ENCODE results near the gene NOC4L.
"Not testable (repeated sequence)": the region's sequence is repeated elsewhere in the genome, so short reads cannot be mapped to it uniquely, and the experiment has no call there.

NOC4L gene

GRCh38 chr12:132142679-132143335, 1.4 kb upstream of the NOC4L start:
- Histone ChIP-seq H3K9me3 (ENCODE audit: control insufficient read depth in 2 of 2, low read length in 2 of 2) (no peaks in the 10 kb centered on the region), H3K27ac (ENCODE audit: low read depth in 2 of 2, low read length in 2 of 2) (no peak overlapping the region), H3K9ac (ENCODE audit: low read depth in 1 of 2, low read length in 2 of 2) (peak overlapping the region; percentile 60 to 89), H3K27me3 (ENCODE audit: control insufficient read depth in 2 of 2, insufficient read depth in 2 of 2, low read length in 2 of 2) (no peaks in the 10 kb centered on the region), H3K4me3 (ENCODE audit: low read length in 2 of 2) (peak overlapping the region; percentile 81 to 83), H3K36me3 (ENCODE audit: control insufficient read depth in 2 of 2, insufficient read depth in 2 of 2, low read length in 2 of 2) (peaks cover 33 to 34% of the 10 kb centered on the region in 2 donors), H3K4me1 (ENCODE audit: control insufficient read depth in 2 of 2, insufficient read depth in 2 of 2, low read length in 2 of 2) (peaks cover 18 to 20% of the 10 kb centered on the region in 2 donors)

- peak overlapping the region; percentile 60 to 89 for H3K9ac ChIP-seq (ENCODE audit: low read depth in 1 of 2, low read length in 2 of 2)
- no peaks in the 10 kb centered on the region for H3K27me3 ChIP-seq (ENCODE audit: control insufficient read depth in 2 of 2, insufficient read depth in 2 of 2, low read length in 2 of 2)
- peaks cover 18 to 20% of the 10 kb centered on the region in 2 donors for H3K4me1 ChIP-seq (ENCODE audit: control insufficient read depth in 2 of 2, insufficient read depth in 2 of 2, low read length in 2 of 2)
- H3K4me3 ChIP-seq (ENCODE audit: low read length in 2 of 2), result peak overlapping the region; percentile 81 to 83
- H3K36me3 ChIP-seq (ENCODE audit: control insufficient read depth in 2 of 2, insufficient read depth in 2 of 2, low read length in 2 of 2), result peaks cover 34 to 35% of the 10 kb centered on the region in 2 donors
- peak overlapping the region in 1 of 2 donors; percentile 68 for H3K27ac ChIP-seq (ENCODE audit: low read depth in 2 of 2, low read length in 2 of 2)
- H3K9me3 ChIP-seq (ENCODE audit: control insufficient read depth in 2 of 2, low read length in 2 of 2), result no peaks in the 10 kb centered on the region
Observed at GRCh38 chr12:132143336-132144071, 753 bp upstream of the NOC4L start.

- H3K4me1 ChIP-seq (ENCODE audit: control insufficient read depth in 2 of 2, insufficient read depth in 2 of 2, low read length in 2 of 2), result peaks cover 18 to 20% of the 10 kb centered on the region in 2 donors
- H3K4me3 ChIP-seq (ENCODE audit: low read length in 2 of 2), result peak overlapping the region; percentile 81 to 83
- H3K27me3 ChIP-seq (ENCODE audit: control insufficient read depth in 2 of 2, insufficient read depth in 2 of 2, low read length in 2 of 2), result no peaks in the 10 kb centered on the region
- H3K9ac ChIP-seq (ENCODE audit: low read depth in 1 of 2, low read length in 2 of 2), result peak overlapping the region; percentile 74 to 89
- H3K27ac ChIP-seq (ENCODE audit: low read depth in 2 of 2, low read length in 2 of 2), result peak overlapping the region; percentile 63 to 68
- H3K9me3 ChIP-seq (ENCODE audit: control insufficient read depth in 2 of 2, low read length in 2 of 2), result no peaks in the 10 kb centered on the region
- peaks cover 24 to 28% of the 10 kb centered on the region in 2 donors for H3K36me3 ChIP-seq (ENCODE audit: control insufficient read depth in 2 of 2, insufficient read depth in 2 of 2, low read length in 2 of 2)
Observed at GRCh38 chr12:132144810-132145168, 532 bp downstream of the NOC4L start.

- Histone ChIP-seq H3K4me1 (ENCODE audit: control insufficient read depth in 2 of 2, insufficient read depth in 2 of 2, low read length in 2 of 2) (peaks cover 18 to 20% of the 10 kb centered on the region in 2 donors), H3K27me3 (ENCODE audit: control insufficient read depth in 2 of 2, insufficient read depth in 2 of 2, low read length in 2 of 2) (no peaks in the 10 kb centered on the region), H3K4me3 (ENCODE audit: low read length in 2 of 2) (peak overlapping the region; percentile 81 to 83), H3K36me3 (ENCODE audit: control insufficient read depth in 2 of 2, insufficient read depth in 2 of 2, low read length in 2 of 2) (peaks cover 19 to 25% of the 10 kb centered on the region in 2 donors), H3K9me3 (ENCODE audit: control insufficient read depth in 2 of 2, low read length in 2 of 2) (no peaks in the 10 kb centered on the region), H3K9ac (ENCODE audit: low read depth in 1 of 2, low read length in 2 of 2) (peak overlapping the region in 1 of 2 donors; percentile 89), H3K27ac (ENCODE audit: low read depth in 2 of 2, low read length in 2 of 2) (no peak overlapping the region)
Observed at GRCh38 chr12:132145334-132145733, 1.1 kb downstream of the NOC4L start.

GRCh38 chr12:132146098-132146497, 1.8 kb downstream of the NOC4L start:
- Histone ChIP-seq H3K36me3 (ENCODE audit: control insufficient read depth in 2 of 2, insufficient read depth in 2 of 2, low read length in 2 of 2) (peaks cover 11 to 17% of the 10 kb centered on the region in 2 donors), H3K27me3 (ENCODE audit: control insufficient read depth in 2 of 2, insufficient read depth in 2 of 2, low read length in 2 of 2) (no peaks in the 10 kb centered on the region), H3K4me1 (ENCODE audit: control insufficient read depth in 2 of 2, insufficient read depth in 2 of 2, low read length in 2 of 2) (peaks cover 18 to 20% of the 10 kb centered on the region in 2 donors)

GRCh38 chr12:132146772-132147422, 2.6 kb downstream of the NOC4L start:
- H3K27me3 ChIP-seq (ENCODE audit: control insufficient read depth in 2 of 2, insufficient read depth in 2 of 2, low read length in 2 of 2), result no peaks in the 10 kb centered on the region
- no peak overlapping the region for H3K9ac ChIP-seq (ENCODE audit: low read depth in 1 of 2, low read length in 2 of 2)
- H3K36me3 ChIP-seq (ENCODE audit: control insufficient read depth in 2 of 2, insufficient read depth in 2 of 2, low read length in 2 of 2), result peaks cover 8 to 9% of the 10 kb centered on the region in 2 donors
- no peak overlapping the region for H3K27ac ChIP-seq (ENCODE audit: low read depth in 2 of 2, low read length in 2 of 2)
- no peaks in the 10 kb centered on the region for H3K9me3 ChIP-seq (ENCODE audit: control insufficient read depth in 2 of 2, low read length in 2 of 2)
- H3K4me1 ChIP-seq (ENCODE audit: control insufficient read depth in 2 of 2, insufficient read depth in 2 of 2, low read length in 2 of 2), result peaks cover 18 to 20% of the 10 kb centered on the region in 2 donors
- no peak overlapping the region for H3K4me3 ChIP-seq (ENCODE audit: low read length in 2 of 2)

More at GRCh38 chr12:132146098-132146497, 1.8 kb downstream of the NOC4L start:
- H3K27ac ChIP-seq (ENCODE audit: low read depth in 2 of 2, low read length in 2 of 2), result no peak overlapping the region
- H3K9me3 ChIP-seq (ENCODE audit: control insufficient read depth in 2 of 2, low read length in 2 of 2), result no peaks in the 10 kb centered on the region
- H3K4me3 ChIP-seq (ENCODE audit: low read length in 2 of 2), result no peak overlapping the region
- no peak overlapping the region for H3K9ac ChIP-seq (ENCODE audit: low read depth in 1 of 2, low read length in 2 of 2)

- peaks cover 0 to 7% of the 10 kb centered on the region in 2 donors for H3K36me3 ChIP-seq (ENCODE audit: control insufficient read depth in 2 of 2, insufficient read depth in 2 of 2, low read length in 2 of 2)
- peaks cover 15 to 16% of the 10 kb centered on the region in 2 donors for H3K4me1 ChIP-seq (ENCODE audit: control insufficient read depth in 2 of 2, insufficient read depth in 2 of 2, low read length in 2 of 2)
- no peak overlapping the region for H3K27ac ChIP-seq (ENCODE audit: low read depth in 2 of 2, low read length in 2 of 2)
Observed at GRCh38 chr12:132147423-132148367, 3.4 kb downstream of the NOC4L start.

GRCh38 chr12:132148368-132149045, 4.2 kb downstream of the NOC4L start:
- H3K9ac ChIP-seq (ENCODE audit: low read depth in 1 of 2, low read length in 2 of 2), result no peak overlapping the region
- H3K4me1 ChIP-seq (ENCODE audit: control insufficient read depth in 2 of 2, insufficient read depth in 2 of 2, low read length in 2 of 2), result peaks cover 7 to 8% of the 10 kb centered on the region in 2 donors
- no peaks in the 10 kb centered on the region for H3K9me3 ChIP-seq (ENCODE audit: control insufficient read depth in 2 of 2, low read length in 2 of 2)
- peaks cover 0 to 7% of the 10 kb centered on the region in 2 donors for H3K36me3 ChIP-seq (ENCODE audit: control insufficient read depth in 2 of 2, insufficient read depth in 2 of 2, low read length in 2 of 2)
- H3K27ac ChIP-seq (ENCODE audit: low read depth in 2 of 2, low read length in 2 of 2), result no peak overlapping the region
- no peak overlapping the region for H3K4me3 ChIP-seq (ENCODE audit: low read length in 2 of 2)
- no peaks in the 10 kb centered on the region for H3K27me3 ChIP-seq (ENCODE audit: control insufficient read depth in 2 of 2, insufficient read depth in 2 of 2, low read length in 2 of 2)

More at GRCh38 chr12:132147423-132148367, 3.4 kb downstream of the NOC4L start:
- no peaks in the 10 kb centered on the region for H3K27me3 ChIP-seq (ENCODE audit: control insufficient read depth in 2 of 2, insufficient read depth in 2 of 2, low read length in 2 of 2)
- H3K4me3 ChIP-seq (ENCODE audit: low read length in 2 of 2), result no peak overlapping the region
- no peak overlapping the region for H3K9ac ChIP-seq (ENCODE audit: low read depth in 1 of 2, low read length in 2 of 2)
- no peaks in the 10 kb centered on the region for H3K9me3 ChIP-seq (ENCODE audit: control insufficient read depth in 2 of 2, low read length in 2 of 2)

GRCh38 chr12:132149526-132149925, 5.3 kb downstream of the NOC4L start:
- not testable (repeated sequence) for H3K27me3 ChIP-seq (ENCODE audit: control insufficient read depth in 2 of 2, insufficient read depth in 2 of 2, low read length in 2 of 2); H3K9ac ChIP-seq (ENCODE audit: low read depth in 1 of 2, low read length in 2 of 2); H3K9me3 ChIP-seq (ENCODE audit: control insufficient read depth in 2 of 2, low read length in 2 of 2); H3K4me3 ChIP-seq (ENCODE audit: low read length in 2 of 2); H3K36me3 ChIP-seq (ENCODE audit: control insufficient read depth in 2 of 2, insufficient read depth in 2 of 2, low read length in 2 of 2); H3K27ac ChIP-seq (ENCODE audit: low read depth in 2 of 2, low read length in 2 of 2)
- peaks cover 11 to 14% of the 10 kb centered on the region in 2 donors for H3K4me1 ChIP-seq (ENCODE audit: control insufficient read depth in 2 of 2, insufficient read depth in 2 of 2, low read length in 2 of 2)
